HEK293 (cell line): ENCODE measurements around the gene PLEKHG2.

Experiments used
- CTCF ChIP-seq: fragments of 450-650 bp; formaldehyde crosslinking; IDR thresholded peaks from 2 replicates; pipeline ENCODE4 v1.5.1; 2016; ENCODE audit warnings: missing biosample characterization, missing genetic modification characterization
- MYNN ChIP-seq: fragments of 450-650 bp; formaldehyde crosslinking; IDR thresholded peaks from 2 replicates; pipeline ENCODE4 v1.5.1; 2016; ENCODE audit warnings: missing biosample characterization, missing genetic modification characterization, borderline replicate concordance
- PRDM1 ChIP-seq: fragments of 450-650 bp; formaldehyde crosslinking; IDR thresholded peaks from 2 replicates; pipeline ENCODE4; 2016; ENCODE audit warnings: missing biosample characterization, missing genetic modification characterization
- PRDM2 ChIP-seq: fragments of 450-650 bp; formaldehyde crosslinking; IDR thresholded peaks from 2 replicates; pipeline ENCODE4 v1.5.1; 2016; ENCODE audit warnings: missing biosample characterization, missing genetic modification characterization, borderline replicate concordance
- SCRT2 ChIP-seq: fragments of 450-650 bp; formaldehyde crosslinking; IDR thresholded peaks from 2 replicates; pipeline ENCODE4 v1.5.1; 2016; ENCODE audit warnings: missing biosample characterization, missing genetic modification characterization
- SETDB1 ChIP-seq: IDR thresholded peaks from one replicate; pipeline ENCODE4 v1.6.1; 2017; ENCODE audit warnings: mild to moderate bottlenecking, low read length, moderate library complexity, mixed read lengths; ENCODE audit not compliant: insufficient read length
- WT1 ChIP-seq: fragments of 450-650 bp; formaldehyde crosslinking; IDR thresholded peaks from 2 replicates; pipeline ENCODE4 v1.5.1; 2016; ENCODE audit warnings: missing biosample characterization, missing genetic modification characterization
- ZBTB1 ChIP-seq: fragments of 450-650 bp; formaldehyde crosslinking; IDR thresholded peaks from 2 replicates; pipeline ENCODE4 v1.5.1; 2016; ENCODE audit warnings: missing biosample characterization, missing genetic modification characterization
- ZNF184 ChIP-seq: fragments of 450-650 bp; IDR thresholded peaks from 2 replicates; pipeline ENCODE4 v1.5.1; 2018; ENCODE audit warnings: missing biosample characterization, mild to moderate bottlenecking, missing genetic modification characterization
- ZNF239 ChIP-seq: fragments of 450-650 bp; formaldehyde crosslinking; IDR thresholded peaks from 2 replicates; pipeline ENCODE4 v1.5.1; 2016; ENCODE audit warnings: missing biosample characterization, missing genetic modification characterization
- ZNF302 ChIP-seq: fragments of 450-650 bp; formaldehyde crosslinking; IDR thresholded peaks from 2 replicates; pipeline ENCODE4 v1.5.1; 2016; ENCODE audit warnings: missing biosample characterization, missing genetic modification characterization, low read depth
- ZNF391 ChIP-seq: fragments of 450-650 bp; formaldehyde crosslinking; IDR thresholded peaks from 2 replicates; pipeline ENCODE4 v1.5.1; 2016; ENCODE audit warnings: low read depth, missing biosample characterization, missing genetic modification characterization, borderline replicate concordance
- ZNF404 ChIP-seq: fragments of 450-650 bp; formaldehyde crosslinking; IDR thresholded peaks from 2 replicates; pipeline ENCODE4 v1.5.1; 2017; ENCODE audit warnings: missing biosample characterization, missing genetic modification characterization
- ZNF416 ChIP-seq: fragments of 450-650 bp; formaldehyde crosslinking; IDR thresholded peaks from 2 replicates; pipeline ENCODE4 v1.5.1; 2016; ENCODE audit warnings: missing biosample characterization, missing genetic modification characterization
- ZNF433 ChIP-seq: fragments of 450-650 bp; formaldehyde crosslinking; IDR thresholded peaks from 2 replicates; pipeline ENCODE4 v1.5.1; 2016; ENCODE audit warnings: missing biosample characterization, missing genetic modification characterization, low read depth
- ZNF48 ChIP-seq: fragments of 450-650 bp; formaldehyde crosslinking; IDR thresholded peaks from 2 replicates; pipeline ENCODE4 v1.5.1; 2016; ENCODE audit warnings: missing biosample characterization, missing genetic modification characterization
- ZNF501 ChIP-seq: fragments of 450-650 bp; formaldehyde crosslinking; IDR thresholded peaks from 2 replicates; pipeline ENCODE4 v1.5.1; 2016; ENCODE audit warnings: missing biosample characterization, missing genetic modification characterization
- ZNF518A ChIP-seq: fragments of 450-650 bp; formaldehyde crosslinking; conservative IDR thresholded peaks from 2 replicates; pipeline ENCODE4 v1.5.1; 2016; ENCODE audit warnings: low read depth, missing biosample characterization, missing genetic modification characterization
- ZNF558 ChIP-seq: fragments of 450-650 bp; formaldehyde crosslinking; IDR thresholded peaks from 2 replicates; pipeline ENCODE4 v1.5.1; 2016; ENCODE audit warnings: missing biosample characterization, missing genetic modification characterization
- ZNF560 ChIP-seq: fragments of 450-650 bp; formaldehyde crosslinking; IDR thresholded peaks from 2 replicates; pipeline ENCODE4 v1.5.1; 2017; ENCODE audit warnings: missing biosample characterization, missing genetic modification characterization, borderline replicate concordance
- ZNF623 ChIP-seq: fragments of 450-650 bp; formaldehyde crosslinking; IDR thresholded peaks from 2 replicates; pipeline ENCODE4 v1.5.1; 2016; ENCODE audit warnings: missing biosample characterization, missing genetic modification characterization
- ZNF626 ChIP-seq: fragments of 450-650 bp; sonication (Bioruptor Pico); formaldehyde crosslinking; IDR thresholded peaks from 2 replicates; pipeline ENCODE4 v1.5.1; 2018; ENCODE audit warnings: missing biosample characterization, missing genetic modification characterization, inconsistent platforms

PLEKHG2 gene

GRCh38 chr19:39411081-39411831 is 1.2 kb upstream of the PLEKHG2 start (continued):
- no peak for TF ChIP-seq ZNF623 (tag by site-specific recombination)
- TF ChIP-seq ZBTB1 (tag by site-specific recombination): no peak
- TF ChIP-seq ZNF626 (tag by site-specific recombination): no peak
- TF ChIP-seq PRDM2 (tag by site-specific recombination): 0 out of 2 replicates have a peak, but pooled peaks have one; percentile 31
- TF ChIP-seq ZNF404 (tag by site-specific recombination): no peak
- no peak for TF ChIP-seq ZNF501 (tag by site-specific recombination)
- no peak for TF ChIP-seq ZNF560 (tag by site-specific recombination)
- no peak for TF ChIP-seq MYNN
- TF ChIP-seq ZNF518A (tag by site-specific recombination): no peak
- TF ChIP-seq CTCF: 0 out of 2 replicates have a peak, but pooled peaks have one; percentile 6
- no peak for TF ChIP-seq ZNF558 (tag by site-specific recombination)
- no peak for TF ChIP-seq ZNF433
- no peak for TF ChIP-seq ZNF184
- no peak for TF ChIP-seq ZNF48
- no peak for TF ChIP-seq ZNF391
- no peak for TF ChIP-seq SETDB1
- no peak for TF ChIP-seq ZNF302 (tag by site-specific recombination)
- TF ChIP-seq WT1: peak; percentile 84
- no peak for TF ChIP-seq ZNF239 (tag by site-specific recombination)
- peak; percentile 9; the same call in 1 of the 2 replicates for TF ChIP-seq PRDM1 (tag by site-specific recombination)
- TF ChIP-seq SCRT2 (tag by site-specific recombination): no peak
- TF ChIP-seq ZNF416 (tag by site-specific recombination): 0 out of 2 replicates have a peak, but pooled peaks have one; percentile 47
